CD14-positive monocyte (primary cell): Measurements from ENCODE around the gene DHRS3. TPM values are rescaled to one million over a fixed set of nuclear protein-coding genes. Genes with fewer than 3 reads are reported as not detected.

Experiments used
- DNase-seq, 3 donors: peaks; one replicate each; pipeline ENCODE4 v3.0.0-alpha.2; 2011 to 2022
- H2AFZ ChIP-seq: 2 replicates; pipeline ENCODE4 v1.6.0; 2012; ENCODE audit warnings: mild to moderate bottlenecking, low read depth, low read length, inconsistent platforms; ENCODE audit not compliant: insufficient read depth, poor library complexity, severe bottlenecking
- H3K27ac ChIP-seq, 2 donors: 1 replicate in 1 of 2; 2 replicates in 1 of 2; pipeline ENCODE4 v1.5.1; 2012 to 2013; ENCODE audit warnings: low read length in 2 of 2, control low read depth in 1 of 2, inconsistent platforms in 1 of 2, low read depth in 1 of 2, mild to moderate bottlenecking in 1 of 2
- H3K27me3 ChIP-seq, 2 donors: one replicate each; pipeline versions ENCODE4 v1.6.0 to v1.6.1; 2011 to 2013; ENCODE audit warnings: low read length in 2 of 2; ENCODE audit not compliant: control insufficient read depth in 2 of 2, insufficient read depth in 2 of 2
- H3K36me3 ChIP-seq, 2 donors: replicated peaks in 1 of 2; 1 replicate in 1 of 2; 2 replicates in 1 of 2; pipeline versions ENCODE4 v1.5.1 to v1.6.1; 2012 to 2013; ENCODE audit warnings: low read length in 2 of 2, control low read depth in 1 of 2, inconsistent platforms in 1 of 2, mild to moderate bottlenecking in 1 of 2; ENCODE audit not compliant: insufficient read depth in 2 of 2, control insufficient read depth in 1 of 2
- H3K4me1 ChIP-seq, 2 donors: 1 replicate in 1 of 2; 2 replicates in 1 of 2; pipeline versions ENCODE4 v1.5.1 to v1.6.1; 2012 to 2013; ENCODE audit warnings: low read length in 2 of 2, control low read depth in 1 of 2, inconsistent platforms in 1 of 2, mild to moderate bottlenecking in 1 of 2, moderate library complexity in 1 of 2; ENCODE audit not compliant: insufficient read depth in 2 of 2, control insufficient read depth in 1 of 2
- H3K4me2 ChIP-seq: replicated peaks from 2 replicates; pipeline ENCODE3; 2012; ENCODE audit warnings: low read length, moderate library complexity, mild to moderate bottlenecking; ENCODE audit not compliant: poor library complexity, severe bottlenecking; ENCODE audit errors: extremely low read depth
- H3K4me3 ChIP-seq, 3 experiments: fragments of 200-600 bp in 1 of 3; sonication (generic) in 1 of 3; replicated peaks in 1 of 3; 1 replicate in 2 of 3; 2 replicates in 1 of 3; pipeline ENCODE4 v1.5.1; 2011 to 2013; ENCODE audit warnings: low read length in 3 of 3, mild to moderate bottlenecking in 3 of 3, control low read depth in 2 of 3, low read depth in 2 of 3, inconsistent platforms in 1 of 3, moderate library complexity in 1 of 3
- H3K79me2 ChIP-seq: 2 replicates; pipeline ENCODE4 v1.6.0; 2012; ENCODE audit warnings: mild to moderate bottlenecking, control low read depth, inconsistent platforms, low read length, moderate library complexity; ENCODE audit not compliant: insufficient read depth
- H3K9ac ChIP-seq: 2 replicates; pipeline ENCODE4 v1.6.0; 2017; ENCODE audit warnings: low read length, mild to moderate bottlenecking; ENCODE audit not compliant: insufficient read depth, poor library complexity, severe bottlenecking
- H3K9me3 ChIP-seq, 2 donors: replicated peaks in 1 of 2; 1 replicate in 1 of 2; 2 replicates in 1 of 2; pipeline versions ENCODE4 v1.5.1 to v1.6.1; 2012 to 2013; ENCODE audit warnings: low read length in 2 of 2, control low read depth in 1 of 2; ENCODE audit not compliant: control insufficient read depth in 1 of 2, insufficient read depth in 1 of 2
- H4K20me1 ChIP-seq: 2 replicates; pipeline ENCODE4 v1.6.0; 2012; ENCODE audit warnings: mild to moderate bottlenecking, low read length, control low read depth, moderate library complexity; ENCODE audit not compliant: insufficient read depth
- H3K27ac Mint-ChIP-seq, 7 donors: one replicate each; pipeline ENCODE4 v1.8.0; 2020; ENCODE audit warnings: mild to moderate bottlenecking in 7 of 7, mixed read lengths in 7 of 7, moderate library complexity in 6 of 7, inconsistent platforms in 2 of 7
- H3K27me3 Mint-ChIP-seq, 3 donors: one replicate each; pipeline ENCODE4 v1.8.0; 2021 to 2022; ENCODE audit warnings: low read depth in 3 of 3, mild to moderate bottlenecking in 3 of 3, mixed read lengths in 3 of 3, moderate library complexity in 3 of 3, inconsistent platforms in 1 of 3
- H3K36me3 Mint-ChIP-seq, 2 donors: one replicate each; pipeline ENCODE4 v1.8.0; 2020; ENCODE audit warnings: mixed read lengths in 2 of 2, inconsistent platforms in 1 of 2, mild to moderate bottlenecking in 1 of 2
- H3K4me1 Mint-ChIP-seq: one replicate; pipeline ENCODE4 v1.8.0; 2020; ENCODE audit warnings: mild to moderate bottlenecking, mixed read lengths
- H3K4me3 Mint-ChIP-seq, 2 donors: one replicate each; pipeline ENCODE4 v1.8.0; 2020; ENCODE audit warnings: mild to moderate bottlenecking in 2 of 2, mixed read lengths in 2 of 2, moderate library complexity in 1 of 2
- H3K9me3 Mint-ChIP-seq, 7 donors: one replicate each; pipeline ENCODE4 v1.8.0; 2020 to 2022; ENCODE audit warnings: mixed read lengths in 7 of 7, mild to moderate bottlenecking in 6 of 7, moderate library complexity in 6 of 7, inconsistent platforms in 2 of 7
- WGBS: methylation state at CpG from one replicate; pipeline ENCODE4 v1.1.5; 2013; ENCODE audit warnings: missing lambda C conversion rate; ENCODE audit not compliant: insufficient coverage; 5-methylcytosine and 5-hydroxymethylcytosine counted together
- intact Hi-C, 2 donors: fragments of 100-400 bp; cut with micrococcal nuclease; formaldehyde crosslinking; loops; one replicate each; pipeline versions ENCODE4 v1.15.0 to v1.15.1; 2023
- polyA plus RNA-seq, 3 donors: library from polyadenylated mRNA; depleted of rRNA in 1 of 3; unstranded in 2 of 3; stranded (reverse) in 1 of 3; fragments of 300-500 nt in 2 of 3; fragments of >200 nt in 1 of 3; fragmentation: Illumina TruSeq in 2 of 3; gene quantifications; 1 replicate in 2 of 3; 2 replicates in 1 of 3; pipeline ENCODE4 v1.2.3, GENCODE V29; 2012 to 2021
- TF ChIP-seq, protein P1 (sequence below): fragments of 200-600 bp; IDR thresholded peaks from one replicate; pipeline ENCODE4 v1.8.0; 2022; ENCODE audit warnings: antibody characterized with exemption, mild to moderate bottlenecking

DHRS3 gene
- polyA plus RNA-seq, 3 donors, result 0.23 to 0.59 (median 0.29) TPM

DNA sequence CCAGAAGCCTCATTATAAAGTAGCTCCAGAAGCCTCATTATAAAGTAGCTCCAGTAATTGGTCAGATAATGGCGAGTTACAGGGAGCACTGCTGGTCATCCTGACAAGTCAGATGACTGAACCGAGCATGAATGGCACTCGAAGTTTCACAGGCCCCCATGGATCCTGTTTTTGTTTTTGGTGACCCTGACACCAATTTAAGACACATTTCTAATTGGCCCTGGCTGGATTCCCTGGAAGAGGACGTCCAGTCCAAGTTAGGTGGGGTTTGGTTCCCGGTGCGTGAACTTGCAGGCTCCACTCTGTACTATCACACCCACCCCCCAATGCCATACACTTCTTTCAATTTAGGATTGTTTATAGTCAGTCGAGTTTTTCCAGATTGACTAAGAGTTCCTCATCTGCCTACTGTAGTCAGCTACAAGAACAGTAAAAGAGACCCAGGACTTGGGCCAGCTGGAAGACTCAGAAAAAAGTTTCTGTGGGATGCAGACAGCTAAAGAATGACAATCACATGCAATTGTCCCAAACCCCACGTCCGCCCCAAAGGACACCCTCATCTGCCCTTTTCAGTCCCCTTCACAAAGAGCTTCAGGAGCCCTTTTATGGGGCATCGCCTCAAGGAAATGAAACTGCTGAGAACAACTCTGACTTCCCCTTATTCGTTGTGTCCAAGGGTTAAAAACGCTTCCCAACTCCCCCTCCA is 2.7 kb downstream of the DHRS3 start:
- intact Hi-C loops, result loop anchor here in 1 of 2 donors (1.0 kb wide), 1 partner anchor 10 kb away; no protein-coding TSS in a partner anchor
- Histone ChIP-seq H3K27me3 (peaks cover 0 to 36% of the 10 kb centered on the region in 2 donors), H4K20me1 (no peaks in the 10 kb centered on the region), H3K36me3 (no peaks in the 10 kb centered on the region), H3K4me2 (peak overlapping the region; percentile 91), H3K27ac (peak overlapping the region in 1 of 2 donors; percentile 63), H3K4me1 (peaks cover 62 to 63% of the 10 kb centered on the region in 2 donors), H2AFZ (no peak overlapping the region), H3K9ac (peak overlapping the region; percentile 15), H3K4me3 (peak overlapping the region; percentile 37 to 81 (median 46)), H3K9me3 (no peaks in the 10 kb centered on the region), H3K79me2 (peaks cover 9% of the 10 kb centered on the region)
- H3K9me3 Mint-ChIP-seq, result peaks cover 0 to 10% (median 5%) of the 10 kb centered on the region in 7 donors
- TF ChIP-seq, protein P1, sequence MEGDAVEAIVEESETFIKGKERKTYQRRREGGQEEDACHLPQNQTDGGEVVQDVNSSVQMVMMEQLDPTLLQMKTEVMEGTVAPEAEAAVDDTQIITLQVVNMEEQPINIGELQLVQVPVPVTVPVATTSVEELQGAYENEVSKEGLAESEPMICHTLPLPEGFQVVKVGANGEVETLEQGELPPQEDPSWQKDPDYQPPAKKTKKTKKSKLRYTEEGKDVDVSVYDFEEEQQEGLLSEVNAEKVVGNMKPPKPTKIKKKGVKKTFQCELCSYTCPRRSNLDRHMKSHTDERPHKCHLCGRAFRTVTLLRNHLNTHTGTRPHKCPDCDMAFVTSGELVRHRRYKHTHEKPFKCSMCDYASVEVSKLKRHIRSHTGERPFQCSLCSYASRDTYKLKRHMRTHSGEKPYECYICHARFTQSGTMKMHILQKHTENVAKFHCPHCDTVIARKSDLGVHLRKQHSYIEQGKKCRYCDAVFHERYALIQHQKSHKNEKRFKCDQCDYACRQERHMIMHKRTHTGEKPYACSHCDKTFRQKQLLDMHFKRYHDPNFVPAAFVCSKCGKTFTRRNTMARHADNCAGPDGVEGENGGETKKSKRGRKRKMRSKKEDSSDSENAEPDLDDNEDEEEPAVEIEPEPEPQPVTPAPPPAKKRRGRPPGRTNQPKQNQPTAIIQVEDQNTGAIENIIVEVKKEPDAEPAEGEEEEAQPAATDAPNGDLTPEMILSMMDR, result no peak
- H3K27me3 Mint-ChIP-seq, result peaks cover 35 to 45% (median 41%) of the 10 kb centered on the region in 3 donors
- 24% methylated on average over 3 of the region's 12 CpGs for WGBS
- peak overlapping the region; percentile 96 to 98 for H3K4me3 Mint-ChIP-seq
- peak in 2 of 3 donors; percentile 47 to 60 for DNase-seq
- H3K36me3 Mint-ChIP-seq, result peaks cover 7 to 21% of the 10 kb centered on the region in 2 donors
- H3K27ac Mint-ChIP-seq, result peak overlapping the region; percentile 67 to 94 (median 88)
- peaks cover 58% of the 10 kb centered on the region for H3K4me1 Mint-ChIP-seq

DNA sequence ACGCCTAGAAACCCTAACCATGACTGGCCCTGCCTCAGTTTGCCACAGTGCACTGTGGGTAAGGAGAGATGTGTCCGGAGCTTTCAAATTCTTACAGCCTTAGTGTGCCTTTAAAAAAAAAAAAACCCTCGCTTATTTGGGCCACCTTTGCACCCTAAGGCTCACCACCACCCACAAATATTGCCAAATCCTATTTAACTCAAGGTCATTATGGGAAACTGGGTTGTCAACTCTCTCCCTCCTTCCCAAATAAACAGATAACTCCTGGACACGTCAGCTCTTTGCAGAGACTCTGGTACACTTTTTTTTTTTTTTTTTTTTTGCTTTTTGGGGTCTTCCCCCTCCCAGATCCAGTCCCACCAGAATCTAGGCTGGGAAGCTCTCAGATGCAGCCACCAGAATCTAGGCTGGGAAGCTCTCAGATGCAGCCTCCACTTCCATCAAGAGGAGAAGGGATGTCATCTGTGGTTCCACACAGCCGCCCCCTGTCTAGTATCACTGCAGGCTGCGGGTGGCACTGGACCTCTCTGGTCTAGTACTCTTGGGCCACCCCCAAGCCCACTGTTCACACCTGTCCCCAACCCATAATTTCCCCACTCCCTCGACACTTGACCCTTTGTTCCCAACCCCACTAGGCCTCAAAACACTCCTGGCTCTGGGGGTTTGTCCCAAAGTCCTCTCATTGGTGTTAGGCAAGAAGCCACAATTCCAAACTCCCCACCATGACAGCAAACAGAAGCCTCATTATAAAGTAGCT is 3.4 kb downstream of the DHRS3 start:
- 96% methylated on average over 4 of the region's 7 CpGs for WGBS
- Mint-ChIP-seq H3K27me3 (peaks cover 35 to 39% (median 38%) of the 10 kb centered on the region in 3 donors), H3K27ac (peak overlapping the region in 5 of 7 donors; percentile 80 to 94 (median 88)), H3K9me3 (peaks cover 0 to 10% (median 5%) of the 10 kb centered on the region in 7 donors), H3K36me3 (peaks cover 7 to 21% of the 10 kb centered on the region in 2 donors), H3K4me3 (peak overlapping the region in 1 of 2 donors; percentile 98), H3K4me1 (peaks cover 51% of the 10 kb centered on the region)
- Histone ChIP-seq H3K36me3 (no peaks in the 10 kb centered on the region), H4K20me1 (no peaks in the 10 kb centered on the region), H3K4me3 (peak overlapping the region in 1 of 3 experiments; percentile 81), H3K79me2 (peaks cover 9% of the 10 kb centered on the region), H2AFZ (no peak overlapping the region), H3K4me1 (peaks cover 55 to 56% of the 10 kb centered on the region in 2 donors), H3K4me2 (peak overlapping the region; percentile 91), H3K9me3 (no peaks in the 10 kb centered on the region), H3K9ac (no peak overlapping the region), H3K27me3 (peaks cover 0 to 35% of the 10 kb centered on the region in 2 donors), H3K27ac (peak overlapping the region in 1 of 2 donors; percentile 63)
- DNase-seq, result no peak
- intact Hi-C loops, result loop anchor here in 1 of 2 donors (1.0 kb wide), 1 partner anchor 9 kb away; no protein-coding TSS in a partner anchor
- TF ChIP-seq, protein P1, result no peak
